ENCODE measurements around the gene KCNJ6. TPM values are rescaled to one million over a fixed set of nuclear protein-coding genes. Genes with fewer than 3 reads are reported as not detected.

KCNJ6 gene
- total and polyA plus RNA-seq, 4 donors: 0.16 TPM; not detected in 3

- WGBS, 2 donors: 2 to 3% methylated on average over 28 of the region's 28 CpGs
- Histone ChIP-seq H3K4me3 (ENCODE audit: low read length in 2 of 2) (no peak overlapping the region), H3K27me3 (ENCODE audit: control insufficient read depth in 1 of 2, insufficient read depth in 2 of 2, low read length in 1 of 2) (no peaks in the 10 kb centered on the region), H3K36me3 (ENCODE audit: control insufficient read depth in 1 of 2, insufficient read depth in 2 of 2, low read length in 1 of 2) (no peaks in the 10 kb centered on the region), H3K4me1 (ENCODE audit: control insufficient read depth in 1 of 2, insufficient read depth in 2 of 2, low read length in 2 of 2) (no peaks in the 10 kb centered on the region), H3K9me3 (ENCODE audit: control insufficient read depth, low read length) (peaks cover 1% of the 10 kb centered on the region), H3K27ac (ENCODE audit: low read depth in 1 of 2, low read length in 2 of 2) (no peak overlapping the region)
- intact Hi-C loops (cut with DNase I): loop anchor here (5.0 to 10.0 kb wide), 2 partner anchors 203 to 439 kb away; no protein-coding TSS in a partner anchor
- no peak for DNase-seq
- ATAC-seq (ENCODE audit: low FRiP score): no peak
Observed at GRCh38 chr21:37915497-37915911, 753 bp downstream of the KCNJ6 start.

- no peak for DNase-seq
- Histone ChIP-seq H3K4me3 (ENCODE audit: low read length in 2 of 2) (no peak overlapping the region), H3K27ac (ENCODE audit: low read depth in 1 of 2, low read length in 2 of 2) (no peak overlapping the region), H3K36me3 (ENCODE audit: control insufficient read depth in 1 of 2, insufficient read depth in 2 of 2, low read length in 1 of 2) (no peaks in the 10 kb centered on the region), H3K4me1 (ENCODE audit: control insufficient read depth in 1 of 2, insufficient read depth in 2 of 2, low read length in 2 of 2) (no peaks in the 10 kb centered on the region), H3K27me3 (ENCODE audit: control insufficient read depth in 1 of 2, insufficient read depth in 2 of 2, low read length in 1 of 2) (no peaks in the 10 kb centered on the region), H3K9me3 (ENCODE audit: control insufficient read depth, low read length) (peaks cover 3% of the 10 kb centered on the region)
- intact Hi-C loops (cut with DNase I): loop anchor here in 1 of 2 donors (10.0 kb wide), 1 partner anchor 442 kb away; no protein-coding TSS in a partner anchor
- ATAC-seq (ENCODE audit: low FRiP score): no peak
Observed at GRCh38 chr21:37912616-37913015, 3.6 kb downstream of the KCNJ6 start.

- Histone ChIP-seq H3K4me3 (ENCODE audit: low read length in 2 of 2) (no peak overlapping the region), H3K27ac (ENCODE audit: low read depth in 1 of 2, low read length in 2 of 2) (no peak overlapping the region), H3K36me3 (ENCODE audit: control insufficient read depth in 1 of 2, insufficient read depth in 2 of 2, low read length in 1 of 2) (no peaks in the 10 kb centered on the region), H3K9me3 (ENCODE audit: control insufficient read depth, low read length) (peaks cover 1% of the 10 kb centered on the region), H3K4me1 (ENCODE audit: control insufficient read depth in 1 of 2, insufficient read depth in 2 of 2, low read length in 2 of 2) (no peaks in the 10 kb centered on the region), H3K27me3 (ENCODE audit: control insufficient read depth in 1 of 2, insufficient read depth in 2 of 2, low read length in 1 of 2) (no peaks in the 10 kb centered on the region)
- no peak for DNase-seq
- ATAC-seq (ENCODE audit: low FRiP score): no peak
- intact Hi-C loops (cut with DNase I): loop anchor here in 1 of 2 donors (10.0 kb wide), 1 partner anchor 445 kb away; no protein-coding TSS in a partner anchor
- 76 to 85% methylated on average over 6 of the region's 6 CpGs for WGBS, 2 donors
Observed at GRCh38 chr21:37909936-37910335, 6.3 kb downstream of the KCNJ6 start.

GRCh38 chr21:37908691-37909090 lies 7.6 kb downstream of the KCNJ6 start:
- H3K27ac ChIP-seq (ENCODE audit: low read depth in 1 of 2, low read length in 2 of 2): no peak overlapping the region
- H3K4me3 ChIP-seq (ENCODE audit: low read length in 2 of 2): no peak overlapping the region
- no peaks in the 10 kb centered on the region for H3K4me1 ChIP-seq (ENCODE audit: control insufficient read depth in 1 of 2, insufficient read depth in 2 of 2, low read length in 2 of 2)
- H3K27me3 ChIP-seq (ENCODE audit: control insufficient read depth in 1 of 2, insufficient read depth in 2 of 2, low read length in 1 of 2): no peaks in the 10 kb centered on the region
- peaks cover 1% of the 10 kb centered on the region for H3K9me3 ChIP-seq (ENCODE audit: control insufficient read depth, low read length)
- DNase-seq (no peak), ATAC-seq (ENCODE audit: low FRiP score) (no peak)
- H3K36me3 ChIP-seq (ENCODE audit: control insufficient read depth in 1 of 2, insufficient read depth in 2 of 2, low read length in 1 of 2): no peaks in the 10 kb centered on the region
- intact Hi-C loops (cut with DNase I): no loop called here
- 63 to 67% methylated on average over 2 of the region's 2 CpGs for WGBS, 2 donors

GRCh38 chr21:37907076-37907475 lies 9.2 kb downstream of the KCNJ6 start:
- no peak for DNase-seq
- WGBS, 2 donors: 65 to 66% methylated on average over 4 of the region's 4 CpGs
- Histone ChIP-seq H3K27ac (ENCODE audit: low read depth in 1 of 2, low read length in 2 of 2) (no peak overlapping the region), H3K27me3 (ENCODE audit: control insufficient read depth in 1 of 2, insufficient read depth in 2 of 2, low read length in 1 of 2) (no peaks in the 10 kb centered on the region), H3K9me3 (ENCODE audit: control insufficient read depth, low read length) (peaks cover 1% of the 10 kb centered on the region), H3K36me3 (ENCODE audit: control insufficient read depth in 1 of 2, insufficient read depth in 2 of 2, low read length in 1 of 2) (no peaks in the 10 kb centered on the region), H3K4me3 (ENCODE audit: low read length in 2 of 2) (no peak overlapping the region), H3K4me1 (ENCODE audit: control insufficient read depth in 1 of 2, insufficient read depth in 2 of 2, low read length in 2 of 2) (no peaks in the 10 kb centered on the region)
- ATAC-seq (ENCODE audit: low FRiP score): no peak
- intact Hi-C loops (cut with DNase I): no loop called here

GRCh38 chr21:37905291-37905690 lies 11.0 kb downstream of the KCNJ6 start:
- 52 to 54% methylated on average over 5 of the region's 5 CpGs for WGBS, 2 donors
- no peaks in the 10 kb centered on the region for H3K36me3 ChIP-seq (ENCODE audit: control insufficient read depth in 1 of 2, insufficient read depth in 2 of 2, low read length in 1 of 2)
- H3K27ac ChIP-seq (ENCODE audit: low read depth in 1 of 2, low read length in 2 of 2): no peak overlapping the region
- H3K27me3 ChIP-seq (ENCODE audit: control insufficient read depth in 1 of 2, insufficient read depth in 2 of 2, low read length in 1 of 2): no peaks in the 10 kb centered on the region
- H3K4me3 ChIP-seq (ENCODE audit: low read length in 2 of 2): no peak overlapping the region
- peaks cover 1% of the 10 kb centered on the region for H3K9me3 ChIP-seq (ENCODE audit: control insufficient read depth, low read length)
- intact Hi-C loops (cut with DNase I): no loop called here
- DNase-seq (no peak), ATAC-seq (ENCODE audit: low FRiP score) (no peak)
- H3K4me1 ChIP-seq (ENCODE audit: control insufficient read depth in 1 of 2, insufficient read depth in 2 of 2, low read length in 2 of 2): no peaks in the 10 kb centered on the region

- no peaks in the 10 kb centered on the region for H3K27me3 ChIP-seq (ENCODE audit: control insufficient read depth in 1 of 2, insufficient read depth in 2 of 2, low read length in 1 of 2)
- DNase-seq: no peak
- H3K9me3 ChIP-seq (ENCODE audit: control insufficient read depth, low read length): peaks cover 1% of the 10 kb centered on the region
- H3K27ac ChIP-seq (ENCODE audit: low read depth in 1 of 2, low read length in 2 of 2): no peak overlapping the region
- ATAC-seq (ENCODE audit: low FRiP score): no peak
- no peak overlapping the region for H3K4me3 ChIP-seq (ENCODE audit: low read length in 2 of 2)
- intact Hi-C loops (cut with DNase I): no loop called here
- WGBS, 2 donors: 10 to 16% methylated on average over 4 of the region's 4 CpGs
- no peaks in the 10 kb centered on the region for H3K4me1 ChIP-seq (ENCODE audit: control insufficient read depth in 1 of 2, insufficient read depth in 2 of 2, low read length in 2 of 2)
- no peaks in the 10 kb centered on the region for H3K36me3 ChIP-seq (ENCODE audit: control insufficient read depth in 1 of 2, insufficient read depth in 2 of 2, low read length in 1 of 2)
Observed at GRCh38 chr21:37904856-37905255, 11.4 kb downstream of the KCNJ6 start.

- H3K36me3 ChIP-seq (ENCODE audit: control insufficient read depth in 1 of 2, insufficient read depth in 2 of 2, low read length in 1 of 2): no peaks in the 10 kb centered on the region
- DNase-seq (no peak), ATAC-seq (ENCODE audit: low FRiP score) (no peak)
- intact Hi-C loops (cut with DNase I): no loop called here
- no peaks in the 10 kb centered on the region for H3K27me3 ChIP-seq (ENCODE audit: control insufficient read depth in 1 of 2, insufficient read depth in 2 of 2, low read length in 1 of 2)
- no peaks in the 10 kb centered on the region for H3K9me3 ChIP-seq (ENCODE audit: control insufficient read depth, low read length)
- H3K4me1 ChIP-seq (ENCODE audit: control insufficient read depth in 1 of 2, insufficient read depth in 2 of 2, low read length in 2 of 2): no peaks in the 10 kb centered on the region
- WGBS, 2 donors: 82 to 85% methylated on average over 2 of the region's 2 CpGs
- no peak overlapping the region for H3K4me3 ChIP-seq (ENCODE audit: low read length in 2 of 2)
- no peak overlapping the region for H3K27ac ChIP-seq (ENCODE audit: low read depth in 1 of 2, low read length in 2 of 2)
Observed at GRCh38 chr21:37903396-37903795, 12.9 kb downstream of the KCNJ6 start.

GRCh38 chr21:37899146-37899545 lies 17.1 kb downstream of the KCNJ6 start:
- 16 to 21% methylated on average over 6 of the region's 6 CpGs for WGBS, 2 donors
- Histone ChIP-seq H3K36me3 (ENCODE audit: control insufficient read depth in 1 of 2, insufficient read depth in 2 of 2, low read length in 1 of 2) (no peaks in the 10 kb centered on the region), H3K4me1 (ENCODE audit: control insufficient read depth in 1 of 2, insufficient read depth in 2 of 2, low read length in 2 of 2) (no peaks in the 10 kb centered on the region), H3K9me3 (ENCODE audit: control insufficient read depth, low read length) (no peaks in the 10 kb centered on the region), H3K4me3 (ENCODE audit: low read length in 2 of 2) (no peak overlapping the region), H3K27ac (ENCODE audit: low read depth in 1 of 2, low read length in 2 of 2) (no peak overlapping the region), H3K27me3 (ENCODE audit: control insufficient read depth in 1 of 2, insufficient read depth in 2 of 2, low read length in 1 of 2) (no peaks in the 10 kb centered on the region)
- ATAC-seq (ENCODE audit: low FRiP score) (no peak), DNase-seq (no peak)
- intact Hi-C loops (cut with DNase I): no loop called here

All from aorta (tissue), 5 donors.